Measurements from ENCODE around the gene EBF3.

Gene EBF3

GRCh38 chr10:129875993-129876726 is 87.9 kb downstream of the EBF3 start:
- no peak for DNase-seq (ENCODE audit: low read depth in 3 of 3, low spot score in 1 of 3)

- no peak for DNase-seq (ENCODE audit: low read depth in 3 of 3, low spot score in 1 of 3)
Observed at GRCh38 chr10:129873351-129873750, 90.7 kb downstream of the EBF3 start.

GRCh38 chr10:129871966-129872365 is 92.1 kb downstream of the EBF3 start:
- DNase-seq (ENCODE audit: low read depth in 3 of 3, low spot score in 1 of 3) = no peak

GRCh38 chr10:129870961-129871621 is 93.0 kb downstream of the EBF3 start:
- DNase-seq (ENCODE audit: low read depth in 3 of 3, low spot score in 1 of 3) = no peak

- no peak for DNase-seq (ENCODE audit: low read depth in 3 of 3, low spot score in 1 of 3)
Observed at GRCh38 chr10:129870474-129870757, 93.7 kb downstream of the EBF3 start.

- DNase-seq (ENCODE audit: low read depth in 3 of 3, low spot score in 1 of 3) = no peak
Observed at GRCh38 chr10:129869596-129870473, 94.2 kb downstream of the EBF3 start.

GRCh38 chr10:129868449-129869035 is 95.5 kb downstream of the EBF3 start:
- no peak for DNase-seq (ENCODE audit: low read depth in 3 of 3, low spot score in 1 of 3)

GRCh38 chr10:129867631-129868179 is 96.4 kb downstream of the EBF3 start:
- no peak for DNase-seq (ENCODE audit: low read depth in 3 of 3, low spot score in 1 of 3)

GRCh38 chr10:129866894-129867293 is 97.2 kb downstream of the EBF3 start:
- DNase-seq (ENCODE audit: low read depth in 3 of 3, low spot score in 1 of 3) = no peak

- DNase-seq (ENCODE audit: low read depth in 3 of 3, low spot score in 1 of 3) = no peak
Observed at GRCh38 chr10:129865960-129866359, 98.1 kb downstream of the EBF3 start.

- DNase-seq (ENCODE audit: low read depth in 3 of 3, low spot score in 1 of 3) = no peak
Observed at GRCh38 chr10:129865413-129865812, 98.7 kb downstream of the EBF3 start.

- DNase-seq (ENCODE audit: low read depth in 3 of 3, low spot score in 1 of 3) = no peak
Observed at GRCh38 chr10:129864601-129865126, 99.4 kb downstream of the EBF3 start.

- no peak for DNase-seq (ENCODE audit: low read depth in 3 of 3, low spot score in 1 of 3)
Observed at GRCh38 chr10:129864082-129864481, 100.0 kb downstream of the EBF3 start.

- no peak for DNase-seq (ENCODE audit: low read depth in 3 of 3, low spot score in 1 of 3)
Observed at GRCh38 chr10:129863201-129863663, 100.8 kb downstream of the EBF3 start.

GRCh38 chr10:129861776-129862531 is 102.1 kb downstream of the EBF3 start:
- DNase-seq (ENCODE audit: low read depth in 3 of 3, low spot score in 1 of 3) = no peak

GRCh38 chr10:129860396-129860795 is 103.7 kb downstream of the EBF3 start:
- DNase-seq (ENCODE audit: low read depth in 3 of 3, low spot score in 1 of 3) = no peak

- DNase-seq (ENCODE audit: low read depth in 3 of 3, low spot score in 1 of 3) = no peak
Observed at GRCh38 chr10:129859536-129859935, 104.5 kb downstream of the EBF3 start.

GRCh38 chr10:129857242-129857960 is 106.7 kb downstream of the EBF3 start:
- DNase-seq (ENCODE audit: low read depth in 3 of 3, low spot score in 1 of 3) = no peak

- no peak for DNase-seq (ENCODE audit: low read depth in 3 of 3, low spot score in 1 of 3)
Observed at GRCh38 chr10:129855836-129856563, 108.1 kb downstream of the EBF3 start.
